ENCODE results near the gene HTR5A. TPM values are rescaled to one million over a fixed set of nuclear protein-coding genes. Genes with fewer than 3 reads are reported as not detected.

The HTR5A gene
- total RNA-seq, 4 donors from 2014 or later: not detected

DNA sequence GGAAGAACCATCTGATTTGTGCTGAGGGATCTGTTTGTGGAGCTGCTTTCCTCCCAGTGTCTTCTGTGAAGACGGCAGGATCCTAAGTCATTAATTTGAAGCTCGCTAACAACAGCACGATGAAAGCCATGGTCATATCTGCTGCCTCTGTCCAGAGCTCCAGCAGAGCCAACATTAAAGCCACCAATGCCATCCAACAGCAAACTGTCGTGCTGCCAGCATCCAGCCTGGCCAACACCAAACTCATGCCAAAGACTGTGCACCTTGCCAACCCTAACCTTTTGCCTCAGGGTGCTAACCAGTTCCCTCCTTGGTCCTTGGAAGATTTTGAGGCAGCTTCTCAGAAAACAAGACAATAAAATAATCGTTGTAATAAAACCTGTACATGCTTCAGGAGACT lies 36.2 kb downstream of the HTR5A start:
- TF ChIP-seq, protein P1, sequence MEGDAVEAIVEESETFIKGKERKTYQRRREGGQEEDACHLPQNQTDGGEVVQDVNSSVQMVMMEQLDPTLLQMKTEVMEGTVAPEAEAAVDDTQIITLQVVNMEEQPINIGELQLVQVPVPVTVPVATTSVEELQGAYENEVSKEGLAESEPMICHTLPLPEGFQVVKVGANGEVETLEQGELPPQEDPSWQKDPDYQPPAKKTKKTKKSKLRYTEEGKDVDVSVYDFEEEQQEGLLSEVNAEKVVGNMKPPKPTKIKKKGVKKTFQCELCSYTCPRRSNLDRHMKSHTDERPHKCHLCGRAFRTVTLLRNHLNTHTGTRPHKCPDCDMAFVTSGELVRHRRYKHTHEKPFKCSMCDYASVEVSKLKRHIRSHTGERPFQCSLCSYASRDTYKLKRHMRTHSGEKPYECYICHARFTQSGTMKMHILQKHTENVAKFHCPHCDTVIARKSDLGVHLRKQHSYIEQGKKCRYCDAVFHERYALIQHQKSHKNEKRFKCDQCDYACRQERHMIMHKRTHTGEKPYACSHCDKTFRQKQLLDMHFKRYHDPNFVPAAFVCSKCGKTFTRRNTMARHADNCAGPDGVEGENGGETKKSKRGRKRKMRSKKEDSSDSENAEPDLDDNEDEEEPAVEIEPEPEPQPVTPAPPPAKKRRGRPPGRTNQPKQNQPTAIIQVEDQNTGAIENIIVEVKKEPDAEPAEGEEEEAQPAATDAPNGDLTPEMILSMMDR (IDR thresholded peaks at IDR 0.05; ENCODE audit: low read depth): no peak

DNA sequence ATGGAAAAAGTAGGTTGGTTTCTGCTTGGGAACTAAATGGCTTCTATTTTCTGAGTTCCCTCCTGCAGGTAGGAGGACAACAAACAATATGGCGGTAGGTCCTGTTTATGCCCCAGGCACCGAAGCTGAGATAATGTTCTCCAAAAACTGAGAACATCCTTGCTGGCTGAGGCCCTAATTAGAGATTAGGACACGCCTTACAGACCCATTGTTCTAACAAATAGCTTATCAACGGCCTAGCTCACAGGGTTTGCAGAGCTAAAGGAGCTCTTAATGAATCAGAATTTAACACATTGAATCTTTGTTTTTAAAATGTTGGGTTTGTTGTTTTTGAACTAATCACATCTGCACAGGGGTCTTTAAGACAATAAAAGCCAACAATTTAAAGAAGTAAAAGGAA lies 37.0 kb downstream of the HTR5A start:
- TF ChIP-seq, protein P1 (IDR thresholded peaks at IDR 0.05; ENCODE audit: low read depth): no peak

DNA sequence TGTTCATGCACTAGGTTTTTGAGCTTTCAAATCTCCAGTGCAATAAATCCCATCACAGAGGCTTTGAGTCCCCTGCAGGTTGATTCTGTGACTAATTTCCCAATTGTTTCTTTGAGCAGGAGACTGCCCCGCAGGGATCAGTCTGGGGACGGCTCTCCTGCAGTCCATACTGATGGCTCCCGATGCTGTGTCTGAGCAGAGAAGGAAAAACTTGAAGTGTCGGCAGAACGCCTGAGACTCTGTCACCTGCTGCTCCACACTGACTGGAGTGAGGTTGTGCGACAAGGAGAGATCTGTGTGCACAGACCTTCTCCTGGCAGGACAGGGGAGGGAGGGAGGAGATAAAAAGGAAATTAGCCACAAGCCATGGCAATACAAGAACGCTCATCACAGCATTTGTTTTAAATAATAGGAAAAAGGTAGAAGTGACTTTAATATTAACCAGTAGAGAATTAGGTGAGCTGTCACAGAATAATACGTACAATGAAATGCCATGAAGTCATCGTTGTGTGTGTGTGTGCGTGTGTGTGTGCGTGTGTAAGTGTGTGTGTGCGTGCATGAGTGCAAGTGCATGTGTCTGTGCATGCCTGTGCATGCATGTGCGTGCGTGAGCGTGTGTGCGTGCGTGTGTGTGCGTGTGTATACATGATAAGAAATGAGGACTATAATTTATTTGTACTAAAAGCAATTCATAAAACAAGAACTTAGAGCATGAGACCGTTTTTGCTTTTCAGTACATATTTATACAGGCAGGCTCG lies 38.2 kb downstream of the HTR5A start:
- TF ChIP-seq, protein P1 (IDR thresholded peaks at IDR 0.05; ENCODE audit: low read depth): no peak

DNA sequence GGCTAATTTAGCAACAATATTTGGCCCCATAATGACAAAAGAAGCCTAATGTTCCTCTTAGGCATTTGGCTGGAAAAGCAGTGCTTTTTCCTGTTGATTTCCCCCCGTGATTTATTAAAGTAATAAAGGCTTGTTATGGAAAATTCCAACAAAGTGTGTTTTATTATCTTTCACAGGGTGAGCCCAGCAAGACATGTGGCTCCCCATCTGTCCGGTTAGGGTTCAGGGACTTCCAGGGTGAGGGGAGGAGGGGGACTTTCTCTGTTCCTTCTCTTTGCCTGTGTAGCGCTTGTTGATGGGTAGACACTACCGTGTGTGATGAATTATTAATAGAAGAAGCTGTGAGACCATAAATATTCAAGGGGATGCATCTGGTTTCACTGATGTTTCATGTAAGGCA lies 39.0 kb downstream of the HTR5A start:
- TF ChIP-seq, protein P1 (IDR thresholded peaks at IDR 0.05; ENCODE audit: low read depth): no peak

DNA sequence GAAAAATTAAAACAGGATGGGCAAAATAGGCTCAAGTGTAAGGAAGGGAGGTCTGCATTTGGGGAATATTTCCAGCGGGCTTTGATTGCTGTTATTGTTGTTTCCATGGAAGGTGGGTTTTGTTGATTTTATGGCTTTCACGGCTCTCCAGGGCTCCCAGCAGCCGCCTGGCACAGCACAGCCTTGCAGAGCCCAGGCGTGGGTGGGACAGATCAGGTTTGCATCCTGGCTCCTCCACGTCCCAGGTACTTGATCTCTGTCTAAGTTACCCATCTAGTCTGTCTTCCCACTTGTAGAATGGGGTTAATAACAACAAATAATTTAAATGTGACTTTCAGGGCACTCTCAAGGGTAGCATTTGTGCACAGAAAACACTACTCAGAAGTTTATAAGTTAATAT lies 45.2 kb downstream of the HTR5A start:
- TF ChIP-seq, protein P1 (IDR thresholded peaks at IDR 0.05; ENCODE audit: low read depth): no peak

DNA sequence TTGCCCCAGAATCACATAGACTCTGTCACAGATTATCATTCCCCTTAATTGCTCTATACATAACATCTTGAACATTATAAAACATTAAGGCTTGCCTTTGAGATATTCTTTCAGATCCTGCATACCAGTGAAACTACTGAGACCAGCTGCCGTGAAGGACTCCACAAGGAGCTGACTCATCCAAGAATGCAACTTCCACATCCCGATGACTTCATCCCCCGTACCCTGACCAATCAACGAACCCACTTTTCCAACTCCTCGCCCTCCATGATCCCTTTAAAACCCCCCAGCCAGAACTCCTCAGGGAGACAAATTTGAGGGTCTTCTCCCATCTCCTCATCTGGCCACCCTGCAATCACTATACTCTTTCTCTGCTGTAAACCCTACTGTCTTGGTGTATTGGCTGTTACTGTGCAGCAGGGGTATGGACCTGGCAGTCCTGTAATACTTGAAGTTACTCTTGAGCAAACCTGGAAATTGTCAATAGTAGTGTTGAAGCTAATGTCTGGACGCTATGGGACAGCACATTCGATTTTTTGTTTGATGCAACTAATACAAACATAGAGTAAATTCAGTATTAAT lies 49.8 kb downstream of the HTR5A start:
- TF ChIP-seq, protein P1 (IDR thresholded peaks at IDR 0.05; ENCODE audit: low read depth): no peak

DNA sequence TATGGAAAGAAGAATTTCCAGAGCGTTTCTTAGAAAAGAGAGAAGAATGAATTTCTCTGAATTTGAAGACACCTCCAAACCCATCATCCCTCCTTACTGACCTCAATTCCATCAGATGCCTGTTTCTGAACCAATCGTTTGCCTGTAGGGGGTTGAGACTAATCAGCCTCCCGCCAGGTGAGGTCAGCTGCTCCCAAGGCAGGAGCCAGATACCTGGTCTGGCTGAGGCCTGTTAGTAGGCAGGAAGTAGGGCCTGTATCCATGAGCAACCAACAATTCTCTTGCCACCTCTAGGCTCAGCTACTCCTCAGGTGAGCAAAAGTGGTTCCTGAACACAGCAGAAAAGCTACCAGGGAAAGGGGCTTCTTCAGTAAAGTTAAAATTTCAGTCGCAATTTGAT lies 50.3 kb downstream of the HTR5A start:
- TF ChIP-seq, protein P1 (IDR thresholded peaks at IDR 0.05; ENCODE audit: low read depth): no peak
